Progenitor cell of endocrine pancreas (in vitro differentiated cells): ENCODE measurements around the gene TCEA3. TPM values are rescaled to one million over a fixed set of nuclear protein-coding genes. Genes with fewer than 3 reads are reported as not detected.

Source experiments
- DNase-seq: peaks from one replicate; pipeline ENCODE4 v3.0.0; 2021; ENCODE audit warnings: low spot score; ENCODE audit not compliant: unreplicated experiment
- H3K27ac Mint-ChIP-seq: 2 replicates; pipeline ENCODE4 v1.8.0; 2021; ENCODE audit warnings: mild to moderate bottlenecking, moderate library complexity, mixed read lengths
- H3K27me3 Mint-ChIP-seq: 2 replicates; pipeline ENCODE4 v1.8.0; 2021; ENCODE audit warnings: mixed read lengths
- H3K36me3 Mint-ChIP-seq: 2 replicates; pipeline ENCODE4 v1.8.0; 2022; ENCODE audit warnings: mixed read lengths; ENCODE audit not compliant: insufficient read depth
- H3K4me1 Mint-ChIP-seq: 2 replicates; pipeline ENCODE4 v1.8.0; 2021; ENCODE audit warnings: low read depth, mixed read lengths
- H3K4me3 Mint-ChIP-seq: 2 replicates; pipeline ENCODE4 v1.8.0; 2021; ENCODE audit warnings: low read depth, mild to moderate bottlenecking, moderate library complexity, mixed read lengths
- H3K9me3 Mint-ChIP-seq: 2 replicates; pipeline ENCODE4 v1.8.0; 2021; ENCODE audit warnings: low read depth, mixed read lengths
- CTCF ChIP-seq: fragments of 200-600 bp; sonication (generic); IDR thresholded peaks from one replicate; pipeline ENCODE4 v1.5.0; 2021; ENCODE audit warnings: antibody characterized with exemption, mild to moderate bottlenecking; ENCODE audit not compliant: unreplicated experiment
- total RNA-seq: library from RNA; stranded (reverse); gene quantifications from 2 replicates; pipeline ENCODE4 v1.2.1, GENCODE V29; 2021

The TCEA3 gene
- total RNA-seq, 1 donor from 2014 or later: 12.9 TPM

- H3K27ac Mint-ChIP-seq: no peak overlapping the region
- H3K27me3 Mint-ChIP-seq: peaks cover 18% of the 10 kb centered on the region
- no peak for DNase-seq
- no peak for TF ChIP-seq CTCF
- no peaks in the 10 kb centered on the region for H3K9me3 Mint-ChIP-seq
- no peak overlapping the region for H3K4me3 Mint-ChIP-seq
- H3K36me3 Mint-ChIP-seq: peaks cover 6% of the 10 kb centered on the region
- H3K4me1 Mint-ChIP-seq: peaks cover 24% of the 10 kb centered on the region
Measured at GRCh38 chr1:23421753-23422240, 2.8 kb downstream of the TCEA3 start.

GRCh38 chr1:23421343-23421742 is 3.2 kb downstream of the TCEA3 start:
- H3K4me1 Mint-ChIP-seq: peaks cover 24% of the 10 kb centered on the region
- no peak for DNase-seq
- H3K4me3 Mint-ChIP-seq: no peak overlapping the region
- H3K9me3 Mint-ChIP-seq: no peaks in the 10 kb centered on the region
- peaks cover 15% of the 10 kb centered on the region for H3K27me3 Mint-ChIP-seq
- TF ChIP-seq CTCF: no peak
- no peak overlapping the region for H3K27ac Mint-ChIP-seq
- H3K36me3 Mint-ChIP-seq: peaks cover 6% of the 10 kb centered on the region

GRCh38 chr1:23420778-23421177 is 3.8 kb downstream of the TCEA3 start:
- Mint-ChIP-seq H3K36me3 (no peaks in the 10 kb centered on the region), H3K27ac (no peak overlapping the region), H3K4me1 (peaks cover 24% of the 10 kb centered on the region), H3K27me3 (peaks cover 10% of the 10 kb centered on the region), H3K4me3 (no peak overlapping the region), H3K9me3 (no peaks in the 10 kb centered on the region)
- DNase-seq: no peak
- no peak for TF ChIP-seq CTCF

- no peak for DNase-seq
- H3K27me3 Mint-ChIP-seq: peaks cover 3% of the 10 kb centered on the region
- TF ChIP-seq CTCF: no peak
- no peaks in the 10 kb centered on the region for H3K36me3 Mint-ChIP-seq
- peaks cover 24% of the 10 kb centered on the region for H3K4me1 Mint-ChIP-seq
- no peaks in the 10 kb centered on the region for H3K9me3 Mint-ChIP-seq
- no peak overlapping the region for H3K27ac Mint-ChIP-seq
- no peak overlapping the region for H3K4me3 Mint-ChIP-seq
Measured at GRCh38 chr1:23419180-23419579, 5.4 kb downstream of the TCEA3 start.

GRCh38 chr1:23417570-23417969 is 7.0 kb downstream of the TCEA3 start:
- H3K4me1 Mint-ChIP-seq: peaks cover 17% of the 10 kb centered on the region
- H3K36me3 Mint-ChIP-seq: no peaks in the 10 kb centered on the region
- no peak overlapping the region for H3K27ac Mint-ChIP-seq
- no peak overlapping the region for H3K4me3 Mint-ChIP-seq
- no peaks in the 10 kb centered on the region for H3K9me3 Mint-ChIP-seq
- no peak for DNase-seq
- TF ChIP-seq CTCF: no peak
- H3K27me3 Mint-ChIP-seq: peaks cover 3% of the 10 kb centered on the region
